ENCODE measurements around the gene GRID1. TPM values are rescaled to one million over a fixed set of nuclear protein-coding genes. Genes with fewer than 3 reads are reported as not detected.

The GRID1 gene
- total RNA-seq, 1 experiment from 2014 or later, result 0.37 TPM

DNA sequence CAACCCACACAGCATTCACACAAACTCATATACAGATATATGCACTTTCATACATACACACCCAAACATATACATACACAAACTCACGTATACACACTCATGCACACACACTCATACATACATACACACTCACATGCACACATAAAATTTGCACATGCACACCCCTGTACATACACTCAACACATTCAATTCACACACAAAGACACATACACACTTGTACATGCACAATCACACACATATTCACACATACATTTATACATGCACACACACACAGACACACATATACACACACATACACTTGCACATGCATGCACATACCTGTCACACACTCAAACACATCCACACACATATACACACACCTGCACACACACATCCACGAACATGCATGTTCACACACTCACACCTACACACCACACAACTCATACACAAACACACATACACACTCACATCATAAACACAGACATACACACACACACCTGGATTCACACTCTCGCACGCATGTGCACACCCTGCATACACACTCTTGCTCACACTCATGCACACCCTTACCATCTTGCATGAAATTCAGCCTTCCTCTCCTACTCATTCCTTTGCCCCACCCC is 451.2 kb downstream of the GRID1 start (continued):
- TF ChIP-seq CBFB (CRISPR knock-in tag; IDR thresholded peaks at IDR 0.05; ENCODE audit: low read depth) (no peak), ETV6 (CRISPR knock-in tag; IDR thresholded peaks at IDR 0.05) (no peak), ELF4 (CRISPR knock-in tag; IDR thresholded peaks at IDR 0.05; ENCODE audit: low read depth) (no peak), ZNF396 (CRISPR knock-in tag; IDR thresholded peaks at IDR 0.05; ENCODE audit: borderline replicate concordance) (no peak), EMX1 (CRISPR knock-in tag; IDR thresholded peaks at IDR 0.05) (no peak), SOX15 (CRISPR knock-in tag; IDR thresholded peaks at IDR 0.05) (no peak), TEAD4 (CRISPR knock-in tag; IDR thresholded peaks at IDR 0.05) (no peak), JAZF1 (CRISPR knock-in tag; IDR thresholded peaks at IDR 0.05) (no peak), ZNF317 (CRISPR knock-in tag; IDR thresholded peaks at IDR 0.05; ENCODE audit: borderline replicate concordance, low read depth) (no peak)
- TF ChIP-seq, protein P1, sequence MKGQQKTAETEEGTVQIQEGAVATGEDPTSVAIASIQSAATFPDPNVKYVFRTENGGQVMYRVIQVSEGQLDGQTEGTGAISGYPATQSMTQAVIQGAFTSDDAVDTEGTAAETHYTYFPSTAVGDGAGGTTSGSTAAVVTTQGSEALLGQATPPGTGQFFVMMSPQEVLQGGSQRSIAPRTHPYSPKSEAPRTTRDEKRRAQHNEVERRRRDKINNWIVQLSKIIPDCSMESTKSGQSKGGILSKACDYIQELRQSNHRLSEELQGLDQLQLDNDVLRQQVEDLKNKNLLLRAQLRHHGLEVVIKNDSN (CRISPR knock-in tag; IDR thresholded peaks at IDR 0.05), result no peak

DNA sequence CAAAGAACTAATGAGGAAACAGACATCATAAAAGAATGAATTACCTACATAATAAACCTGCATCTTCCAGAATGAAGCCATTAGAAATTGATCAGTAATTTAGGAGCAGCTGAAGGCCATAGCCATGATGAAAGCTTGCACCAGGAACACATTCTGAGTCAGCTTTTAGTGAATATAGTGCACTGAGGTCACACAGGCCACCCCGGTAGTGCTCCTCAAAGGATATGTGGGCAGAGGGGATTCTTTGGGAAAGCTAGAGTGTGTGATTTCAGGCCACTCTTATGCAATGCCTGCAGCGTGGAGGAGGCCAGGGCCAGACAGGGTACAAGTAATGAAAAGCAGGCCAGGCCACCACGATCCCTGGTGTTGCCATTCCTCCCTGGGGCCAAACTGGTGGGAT is 451.9 kb downstream of the GRID1 start:
- DNase-seq (ENCODE audit: low spot score) (no peak), ATAC-seq (no peak)
- Mint-ChIP-seq H3K36me3 (no peaks in the 10 kb centered on the region), H3K27ac (no peak overlapping the region), H3K4me1 (peaks cover 10% of the 10 kb centered on the region), H3K4me3 (no peak overlapping the region), H3K27me3 (ENCODE audit: low read depth) (no peaks in the 10 kb centered on the region), H3K9me3 (no peaks in the 10 kb centered on the region)
- ChIA-PET POLR2A (no interaction called here), CTCF (no interaction called here)
- TF ChIP-seq MYBL2 (CRISPR knock-in tag; IDR thresholded peaks at IDR 0.05) (no peak), NFYB (CRISPR knock-in tag; conservative IDR thresholded peaks at IDR 0.05; ENCODE audit: low read depth) (no peak)

DNA sequence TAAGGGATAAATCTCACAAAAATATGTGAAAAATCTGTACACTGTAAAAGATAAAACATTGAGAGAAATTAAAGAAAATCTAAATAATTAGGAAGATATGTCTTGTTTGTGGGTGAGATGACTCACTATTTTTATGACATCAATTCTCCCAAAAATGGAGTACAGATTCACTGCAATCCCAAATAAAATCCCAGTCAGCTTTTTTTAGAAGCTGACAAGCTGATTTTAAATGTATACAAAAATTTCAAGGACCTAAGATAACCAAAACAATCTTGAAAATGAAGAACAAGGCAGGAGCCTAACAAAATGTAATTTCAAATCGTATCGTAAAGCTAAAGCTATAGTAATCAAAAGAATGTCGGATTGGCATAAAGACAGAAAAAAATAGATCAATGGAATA is 458.1 kb downstream of the GRID1 start:
- H3K4me1 Mint-ChIP-seq, result no peaks in the 10 kb centered on the region
- H3K27me3 Mint-ChIP-seq (ENCODE audit: low read depth), result no peaks in the 10 kb centered on the region
- TF ChIP-seq, protein P2, sequence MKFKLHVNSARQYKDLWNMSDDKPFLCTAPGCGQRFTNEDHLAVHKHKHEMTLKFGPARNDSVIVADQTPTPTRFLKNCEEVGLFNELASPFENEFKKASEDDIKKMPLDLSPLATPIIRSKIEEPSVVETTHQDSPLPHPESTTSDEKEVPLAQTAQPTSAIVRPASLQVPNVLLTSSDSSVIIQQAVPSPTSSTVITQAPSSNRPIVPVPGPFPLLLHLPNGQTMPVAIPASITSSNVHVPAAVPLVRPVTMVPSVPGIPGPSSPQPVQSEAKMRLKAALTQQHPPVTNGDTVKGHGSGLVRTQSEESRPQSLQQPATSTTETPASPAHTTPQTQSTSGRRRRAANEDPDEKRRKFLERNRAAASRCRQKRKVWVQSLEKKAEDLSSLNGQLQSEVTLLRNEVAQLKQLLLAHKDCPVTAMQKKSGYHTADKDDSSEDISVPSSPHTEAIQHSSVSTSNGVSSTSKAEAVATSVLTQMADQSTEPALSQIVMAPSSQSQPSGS (CRISPR knock-in tag; IDR thresholded peaks at IDR 0.05; ENCODE audit: borderline replicate concordance, low read depth), result no peak
- TF ChIP-seq MYBL2 (CRISPR knock-in tag; IDR thresholded peaks at IDR 0.05) (no peak), CREM (CRISPR knock-in tag; IDR thresholded peaks at IDR 0.05) (no peak), ATF1 (CRISPR knock-in tag; IDR thresholded peaks at IDR 0.05) (no peak), TP53 (CRISPR knock-in tag; IDR thresholded peaks at IDR 0.05) (no peak)
- TF ChIP-seq, protein P3, sequence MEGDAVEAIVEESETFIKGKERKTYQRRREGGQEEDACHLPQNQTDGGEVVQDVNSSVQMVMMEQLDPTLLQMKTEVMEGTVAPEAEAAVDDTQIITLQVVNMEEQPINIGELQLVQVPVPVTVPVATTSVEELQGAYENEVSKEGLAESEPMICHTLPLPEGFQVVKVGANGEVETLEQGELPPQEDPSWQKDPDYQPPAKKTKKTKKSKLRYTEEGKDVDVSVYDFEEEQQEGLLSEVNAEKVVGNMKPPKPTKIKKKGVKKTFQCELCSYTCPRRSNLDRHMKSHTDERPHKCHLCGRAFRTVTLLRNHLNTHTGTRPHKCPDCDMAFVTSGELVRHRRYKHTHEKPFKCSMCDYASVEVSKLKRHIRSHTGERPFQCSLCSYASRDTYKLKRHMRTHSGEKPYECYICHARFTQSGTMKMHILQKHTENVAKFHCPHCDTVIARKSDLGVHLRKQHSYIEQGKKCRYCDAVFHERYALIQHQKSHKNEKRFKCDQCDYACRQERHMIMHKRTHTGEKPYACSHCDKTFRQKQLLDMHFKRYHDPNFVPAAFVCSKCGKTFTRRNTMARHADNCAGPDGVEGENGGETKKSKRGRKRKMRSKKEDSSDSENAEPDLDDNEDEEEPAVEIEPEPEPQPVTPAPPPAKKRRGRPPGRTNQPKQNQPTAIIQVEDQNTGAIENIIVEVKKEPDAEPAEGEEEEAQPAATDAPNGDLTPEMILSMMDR (IDR thresholded peaks at IDR 0.05), result no peak
- TF ChIP-seq, protein P4, sequence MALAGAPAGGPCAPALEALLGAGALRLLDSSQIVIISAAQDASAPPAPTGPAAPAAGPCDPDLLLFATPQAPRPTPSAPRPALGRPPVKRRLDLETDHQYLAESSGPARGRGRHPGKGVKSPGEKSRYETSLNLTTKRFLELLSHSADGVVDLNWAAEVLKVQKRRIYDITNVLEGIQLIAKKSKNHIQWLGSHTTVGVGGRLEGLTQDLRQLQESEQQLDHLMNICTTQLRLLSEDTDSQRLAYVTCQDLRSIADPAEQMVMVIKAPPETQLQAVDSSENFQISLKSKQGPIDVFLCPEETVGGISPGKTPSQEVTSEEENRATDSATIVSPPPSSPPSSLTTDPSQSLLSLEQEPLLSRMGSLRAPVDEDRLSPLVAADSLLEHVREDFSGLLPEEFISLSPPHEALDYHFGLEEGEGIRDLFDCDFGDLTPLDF (CRISPR knock-in tag; IDR thresholded peaks at IDR 0.05), result no peak
- no peaks in the 10 kb centered on the region for H3K36me3 Mint-ChIP-seq
- CTCF ChIA-PET, result no interaction called here
- peaks cover 3% of the 10 kb centered on the region; the same call in 1 of the 2 replicates for H3K9me3 Mint-ChIP-seq
- POLR2A ChIA-PET, result no interaction called here
- DNase-seq (ENCODE audit: low spot score), result no peak
- no peak for ATAC-seq
- H3K4me3 Mint-ChIP-seq, result no peak overlapping the region
- H3K27ac Mint-ChIP-seq, result no peak overlapping the region

Data from WTC11 (cell line).